C4-2B (cell line): ENCODE data around the gene CLDN24.

Experiments
- ZFX ChIP-seq: fragments of 450-650 bp; IDR thresholded peaks from 2 replicates; pipeline ENCODE4 v1.6.1; 2017
- TF ChIP-seq, protein P1 (sequence below): fragments of 450-650 bp; conservative IDR thresholded peaks from 2 replicates; pipeline ENCODE4 v1.5.1; 2017; ENCODE audit warnings: mild to moderate bottlenecking

DNA sequence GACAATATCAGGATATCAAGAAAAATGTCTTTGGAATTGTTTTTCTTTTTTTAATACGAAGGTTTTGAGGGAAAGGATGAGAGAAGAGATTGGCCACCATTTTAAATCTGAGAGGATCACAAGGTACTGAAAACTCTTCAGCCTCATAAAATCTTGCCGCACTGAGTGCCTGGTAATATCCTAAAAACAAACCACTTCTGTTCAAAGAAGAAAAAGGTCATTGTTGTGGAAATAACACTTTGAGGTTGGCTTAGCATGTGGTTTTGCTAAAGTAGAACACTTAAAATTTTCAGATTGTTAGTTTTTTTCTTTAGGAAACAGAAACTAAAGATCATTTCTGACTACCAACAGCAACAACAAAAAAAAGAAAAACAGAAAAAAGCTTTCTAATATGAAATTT, 1.1 kb downstream of the CLDN24 start:
- TF ChIP-seq, protein P1, sequence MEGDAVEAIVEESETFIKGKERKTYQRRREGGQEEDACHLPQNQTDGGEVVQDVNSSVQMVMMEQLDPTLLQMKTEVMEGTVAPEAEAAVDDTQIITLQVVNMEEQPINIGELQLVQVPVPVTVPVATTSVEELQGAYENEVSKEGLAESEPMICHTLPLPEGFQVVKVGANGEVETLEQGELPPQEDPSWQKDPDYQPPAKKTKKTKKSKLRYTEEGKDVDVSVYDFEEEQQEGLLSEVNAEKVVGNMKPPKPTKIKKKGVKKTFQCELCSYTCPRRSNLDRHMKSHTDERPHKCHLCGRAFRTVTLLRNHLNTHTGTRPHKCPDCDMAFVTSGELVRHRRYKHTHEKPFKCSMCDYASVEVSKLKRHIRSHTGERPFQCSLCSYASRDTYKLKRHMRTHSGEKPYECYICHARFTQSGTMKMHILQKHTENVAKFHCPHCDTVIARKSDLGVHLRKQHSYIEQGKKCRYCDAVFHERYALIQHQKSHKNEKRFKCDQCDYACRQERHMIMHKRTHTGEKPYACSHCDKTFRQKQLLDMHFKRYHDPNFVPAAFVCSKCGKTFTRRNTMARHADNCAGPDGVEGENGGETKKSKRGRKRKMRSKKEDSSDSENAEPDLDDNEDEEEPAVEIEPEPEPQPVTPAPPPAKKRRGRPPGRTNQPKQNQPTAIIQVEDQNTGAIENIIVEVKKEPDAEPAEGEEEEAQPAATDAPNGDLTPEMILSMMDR, result no peak
- no peak for TF ChIP-seq ZFX
